PFSK-1 (cell line): ENCODE results near the gene FAM171A2.

Experiments used
- FOXP2 ChIP-seq: optimal IDR thresholded peaks from 2 replicates; pipeline ENCODE3; 2011; ENCODE audit warnings: borderline replicate concordance, control low read depth, inconsistent platforms; ENCODE audit not compliant: insufficient read depth; ENCODE audit errors: extremely low read length, extremely low read depth
- POLR2AphosphoS5 ChIP-seq: IDR thresholded peaks from 2 replicates; pipeline ENCODE4 v1.6.1; 2012; ENCODE audit warnings: low read depth, mild to moderate bottlenecking, control low read depth, low read length, moderate library complexity
- SIN3A ChIP-seq: IDR thresholded peaks from 2 replicates; pipeline ENCODE4 v1.6.1; 2012; ENCODE audit warnings: mild to moderate bottlenecking, low read length, moderate library complexity, borderline replicate concordance; ENCODE audit not compliant: insufficient read depth
- TAF1 ChIP-seq: IDR thresholded peaks from 2 replicates; pipeline ENCODE4 v1.6.1; 2012; ENCODE audit warnings: low read length, control low read depth, borderline replicate concordance; ENCODE audit not compliant: insufficient read depth
- TF ChIP-seq, protein P1 (sequence below), 2 experiments: IDR thresholded peaks; 2 replicates each; pipeline versions ENCODE4 v1.6.1 to v1.8.0; 2011 to 2012; ENCODE audit warnings: low read depth in 2 of 2, low read length in 2 of 2, control low read depth in 1 of 2, inconsistent platforms in 1 of 2, mild to moderate bottlenecking in 1 of 2, moderate library complexity in 1 of 2; ENCODE audit not compliant: insufficient read depth in 1 of 2

Gene FAM171A2

DNA sequence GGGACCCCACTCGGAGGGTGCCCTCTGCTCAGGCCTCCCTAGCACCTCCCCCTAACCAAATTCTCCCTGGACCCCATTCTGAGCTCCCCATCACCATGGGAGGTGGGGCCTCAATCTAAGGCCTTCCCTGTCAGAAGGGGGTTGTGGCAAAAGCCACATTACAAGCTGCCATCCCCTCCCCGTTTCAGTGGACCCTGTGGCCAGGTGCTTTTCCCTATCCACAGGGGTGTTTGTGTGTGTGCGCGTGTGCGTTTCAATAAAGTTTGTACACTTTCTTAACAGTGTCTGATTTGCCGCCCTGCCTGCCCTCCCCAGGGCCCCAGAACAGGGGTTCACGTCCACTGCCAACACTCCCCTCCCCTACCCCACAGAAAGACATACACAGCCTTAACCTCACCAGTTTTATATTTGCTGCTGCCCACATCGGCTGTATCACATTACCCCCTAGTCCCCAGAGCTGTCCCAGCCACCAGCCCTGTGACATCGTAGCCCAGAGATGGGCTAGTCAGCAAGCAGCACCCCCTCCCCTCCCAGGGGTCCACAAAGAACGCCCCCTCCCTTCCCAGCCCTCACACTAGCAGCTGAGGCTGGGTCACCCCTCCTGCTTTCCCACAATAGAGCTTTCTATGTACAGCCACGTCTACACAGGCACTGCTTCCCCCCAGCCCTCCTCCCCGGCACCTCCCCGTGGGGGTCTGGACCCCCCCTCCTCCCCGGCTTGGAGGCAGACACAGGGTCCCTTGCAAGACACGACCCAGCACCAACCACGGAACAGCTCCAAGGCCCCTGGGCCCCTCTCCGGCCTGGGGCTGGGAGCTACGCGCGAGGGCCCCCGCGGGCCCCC is 10.6 kb downstream of the FAM171A2 start:
- TF ChIP-seq SIN3A (no peak), POLR2AphosphoS5 (no peak), FOXP2 (no peak), TAF1 (no peak)
- TF ChIP-seq, protein P1, sequence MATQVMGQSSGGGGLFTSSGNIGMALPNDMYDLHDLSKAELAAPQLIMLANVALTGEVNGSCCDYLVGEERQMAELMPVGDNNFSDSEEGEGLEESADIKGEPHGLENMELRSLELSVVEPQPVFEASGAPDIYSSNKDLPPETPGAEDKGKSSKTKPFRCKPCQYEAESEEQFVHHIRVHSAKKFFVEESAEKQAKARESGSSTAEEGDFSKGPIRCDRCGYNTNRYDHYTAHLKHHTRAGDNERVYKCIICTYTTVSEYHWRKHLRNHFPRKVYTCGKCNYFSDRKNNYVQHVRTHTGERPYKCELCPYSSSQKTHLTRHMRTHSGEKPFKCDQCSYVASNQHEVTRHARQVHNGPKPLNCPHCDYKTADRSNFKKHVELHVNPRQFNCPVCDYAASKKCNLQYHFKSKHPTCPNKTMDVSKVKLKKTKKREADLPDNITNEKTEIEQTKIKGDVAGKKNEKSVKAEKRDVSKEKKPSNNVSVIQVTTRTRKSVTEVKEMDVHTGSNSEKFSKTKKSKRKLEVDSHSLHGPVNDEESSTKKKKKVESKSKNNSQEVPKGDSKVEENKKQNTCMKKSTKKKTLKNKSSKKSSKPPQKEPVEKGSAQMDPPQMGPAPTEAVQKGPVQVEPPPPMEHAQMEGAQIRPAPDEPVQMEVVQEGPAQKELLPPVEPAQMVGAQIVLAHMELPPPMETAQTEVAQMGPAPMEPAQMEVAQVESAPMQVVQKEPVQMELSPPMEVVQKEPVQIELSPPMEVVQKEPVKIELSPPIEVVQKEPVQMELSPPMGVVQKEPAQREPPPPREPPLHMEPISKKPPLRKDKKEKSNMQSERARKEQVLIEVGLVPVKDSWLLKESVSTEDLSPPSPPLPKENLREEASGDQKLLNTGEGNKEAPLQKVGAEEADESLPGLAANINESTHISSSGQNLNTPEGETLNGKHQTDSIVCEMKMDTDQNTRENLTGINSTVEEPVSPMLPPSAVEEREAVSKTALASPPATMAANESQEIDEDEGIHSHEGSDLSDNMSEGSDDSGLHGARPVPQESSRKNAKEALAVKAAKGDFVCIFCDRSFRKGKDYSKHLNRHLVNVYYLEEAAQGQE (IDR thresholded peaks at IDR 0.05; ENCODE audit: insufficient read depth in 1 of 2, low read depth in 2 of 2, low read length in 2 of 2) = no peak

DNA sequence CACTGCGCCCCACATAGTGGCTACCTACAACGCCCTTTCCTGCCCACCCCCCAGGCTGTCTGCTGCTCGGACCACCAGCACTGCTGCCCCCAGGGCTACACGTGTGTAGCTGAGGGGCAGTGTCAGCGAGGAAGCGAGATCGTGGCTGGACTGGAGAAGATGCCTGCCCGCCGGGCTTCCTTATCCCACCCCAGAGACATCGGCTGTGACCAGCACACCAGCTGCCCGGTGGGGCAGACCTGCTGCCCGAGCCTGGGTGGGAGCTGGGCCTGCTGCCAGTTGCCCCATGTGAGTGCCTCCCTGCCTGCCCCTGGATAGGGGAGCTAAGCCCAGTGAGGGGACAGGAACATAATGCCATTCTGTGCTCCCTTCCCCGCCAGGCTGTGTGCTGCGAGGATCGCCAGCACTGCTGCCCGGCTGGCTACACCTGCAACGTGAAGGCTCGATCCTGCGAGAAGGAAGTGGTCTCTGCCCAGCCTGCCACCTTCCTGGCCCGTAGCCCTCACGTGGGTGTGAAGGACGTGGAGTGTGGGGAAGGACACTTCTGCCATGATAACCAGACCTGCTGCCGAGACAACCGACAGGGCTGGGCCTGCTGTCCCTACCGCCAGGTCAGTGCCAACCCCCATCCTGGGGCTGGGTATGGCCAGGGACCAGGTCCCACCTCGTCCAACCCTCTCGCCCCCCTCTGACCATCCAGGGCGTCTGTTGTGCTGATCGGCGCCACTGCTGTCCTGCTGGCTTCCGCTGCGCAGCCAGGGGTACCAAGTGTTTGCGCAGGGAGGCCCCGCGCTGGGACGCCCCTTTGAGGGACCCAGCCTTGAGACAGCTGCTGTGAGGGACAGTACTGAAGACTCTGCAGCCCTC is 11.5 kb downstream of the FAM171A2 start:
- TF ChIP-seq, protein P1 (IDR thresholded peaks at IDR 0.05; ENCODE audit: insufficient read depth in 1 of 2, low read depth in 2 of 2, low read length in 2 of 2) = no peak
- TF ChIP-seq SIN3A = no peak
- TF ChIP-seq TAF1 = no peak
- TF ChIP-seq POLR2AphosphoS5 = no peak
- no peak for TF ChIP-seq FOXP2

DNA sequence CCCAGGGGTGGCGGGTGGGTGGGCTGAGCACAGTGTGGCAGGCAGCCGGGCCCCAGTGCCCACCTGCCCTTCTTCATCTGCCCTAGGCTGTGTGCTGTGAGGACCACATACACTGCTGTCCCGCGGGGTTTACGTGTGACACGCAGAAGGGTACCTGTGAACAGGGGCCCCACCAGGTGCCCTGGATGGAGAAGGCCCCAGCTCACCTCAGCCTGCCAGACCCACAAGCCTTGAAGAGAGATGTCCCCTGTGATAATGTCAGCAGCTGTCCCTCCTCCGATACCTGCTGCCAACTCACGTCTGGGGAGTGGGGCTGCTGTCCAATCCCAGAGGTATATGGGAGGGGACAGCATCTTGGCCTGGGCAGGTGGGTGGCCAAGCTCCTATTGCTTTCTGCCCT is 12.2 kb downstream of the FAM171A2 start:
- TF ChIP-seq TAF1 (no peak), POLR2AphosphoS5 (no peak), SIN3A (no peak), FOXP2 (no peak)
- TF ChIP-seq, protein P1 (IDR thresholded peaks at IDR 0.05; ENCODE audit: insufficient read depth in 1 of 2, low read depth in 2 of 2, low read length in 2 of 2) = no peak

DNA sequence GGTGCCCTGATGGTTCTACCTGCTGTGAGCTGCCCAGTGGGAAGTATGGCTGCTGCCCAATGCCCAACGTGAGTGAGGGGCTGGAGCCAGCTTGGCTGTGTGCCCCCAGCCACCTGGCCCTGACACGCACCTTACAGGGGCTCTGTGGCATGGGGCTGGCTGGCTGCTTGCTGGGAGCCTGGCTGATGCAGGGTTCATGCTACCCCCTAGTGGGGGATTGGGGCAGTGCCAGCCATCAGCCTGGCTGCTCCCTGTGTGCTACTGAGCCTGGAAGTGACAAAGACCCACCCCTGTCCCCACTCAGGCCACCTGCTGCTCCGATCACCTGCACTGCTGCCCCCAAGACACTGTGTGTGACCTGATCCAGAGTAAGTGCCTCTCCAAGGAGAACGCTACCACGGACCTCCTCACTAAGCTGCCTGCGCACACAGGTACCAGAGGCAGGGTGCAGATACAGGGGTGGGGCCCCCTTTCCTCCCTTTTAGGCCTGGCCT is 12.9 kb downstream of the FAM171A2 start:
- TF ChIP-seq TAF1 = no peak
- TF ChIP-seq FOXP2 = peak; percentile 47
- no peak for TF ChIP-seq SIN3A

DNA sequence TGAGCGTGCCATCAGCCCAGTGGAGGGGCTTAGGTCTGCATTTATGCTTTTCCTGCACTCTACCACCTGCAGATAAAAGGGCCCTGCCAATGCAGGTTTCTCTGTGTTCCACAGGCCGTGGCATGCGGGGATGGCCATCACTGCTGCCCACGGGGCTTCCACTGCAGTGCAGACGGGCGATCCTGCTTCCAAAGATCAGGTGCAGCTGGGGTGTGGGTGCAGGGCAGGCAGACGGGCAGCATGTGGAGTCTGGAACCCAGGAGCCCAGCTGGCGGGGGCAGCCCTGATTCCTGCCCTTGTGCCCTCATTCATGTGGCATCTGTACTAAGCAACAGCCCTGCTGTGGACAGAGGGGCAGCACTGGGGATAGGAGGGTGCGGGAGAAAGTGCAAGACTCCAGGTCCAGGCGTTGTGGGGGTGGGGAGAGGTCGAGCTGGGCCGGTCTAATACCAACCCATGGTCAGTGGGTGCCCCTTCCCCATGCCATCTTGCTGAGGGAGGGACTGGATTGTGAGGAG is 14.0 kb downstream of the FAM171A2 start:
- TF ChIP-seq POLR2AphosphoS5 (no peak), FOXP2 (no peak), TAF1 (no peak), SIN3A (no peak)
- TF ChIP-seq, protein P1 (IDR thresholded peaks at IDR 0.05; ENCODE audit: insufficient read depth in 1 of 2, low read depth in 2 of 2, low read length in 2 of 2) = no peak
